Activated T-cell treated with anti-CD3 and anti-CD28 coated beads for 24 hours (primary cell): ENCODE data around the gene C1QTNF1.

ENCODE experiments used
- DNase-seq: peaks from one replicate; pipeline ENCODE4 v3.0.0-alpha.2; 2020; ENCODE audit warnings: low read depth

Gene C1QTNF1

GRCh38 chr17:79092567-79092966 is 68.6 kb downstream of the C1QTNF1 start:
- no peak for DNase-seq

GRCh38 chr17:79093270-79093669 is 69.3 kb downstream of the C1QTNF1 start:
- no peak for DNase-seq

GRCh38 chr17:79094261-79094660 is 70.3 kb downstream of the C1QTNF1 start:
- no peak for DNase-seq

- no peak for DNase-seq
These were observed 71.5 kb downstream of the C1QTNF1 start for GRCh38 chr17:79095345-79096055.

GRCh38 chr17:79096477-79096876 is 72.5 kb downstream of the C1QTNF1 start:
- no peak for DNase-seq

- DNase-seq: no peak
These were observed 73.5 kb downstream of the C1QTNF1 start for GRCh38 chr17:79097226-79098055.

- no peak for DNase-seq
These were observed 74.4 kb downstream of the C1QTNF1 start for GRCh38 chr17:79098282-79098867.
